EH (cell line): Measurements from ENCODE around the gene RBBP8NL.

Source experiments
- DNase-seq: peaks from one replicate; pipeline ENCODE4 v3.0.0-alpha.2; 2015; ENCODE audit warnings: low read depth

RBBP8NL gene

GRCh38 chr20:62392621-62393334, 34.6 kb downstream of the RBBP8NL start:
- DNase-seq: no peak

- no peak for DNase-seq
Measured at GRCh38 chr20:62392077-62392418, 35.3 kb downstream of the RBBP8NL start.

- DNase-seq: no peak
Measured at GRCh38 chr20:62391165-62392076, 35.9 kb downstream of the RBBP8NL start.

GRCh38 chr20:62390317-62391164, 36.8 kb downstream of the RBBP8NL start:
- DNase-seq: no peak

GRCh38 chr20:62389601-62390087, 37.7 kb downstream of the RBBP8NL start:
- no peak for DNase-seq

GRCh38 chr20:62388839-62389600, 38.3 kb downstream of the RBBP8NL start:
- DNase-seq: no peak

GRCh38 chr20:62387933-62388635, 39.3 kb downstream of the RBBP8NL start:
- DNase-seq: no peak

GRCh38 chr20:62387219-62387913, 40.0 kb downstream of the RBBP8NL start:
- no peak for DNase-seq

- peak; percentile 90 for DNase-seq
Measured at GRCh38 chr20:62386383-62387218, 40.7 kb downstream of the RBBP8NL start, which contains the start of gene RPS21. TSS of gene RPS21 (plus strand) at chr20:62387103. CDS start at chr20:62387339, 236 bp downstream.

- DNase-seq: peak; percentile 73
Measured at GRCh38 chr20:62382306-62383198, 44.8 kb downstream of the RBBP8NL start.

- DNase-seq: no peak
Measured at GRCh38 chr20:62381842-62382241, 45.5 kb downstream of the RBBP8NL start.

- DNase-seq: peak; percentile 66
Measured at GRCh38 chr20:62381202-62381797, 46.0 kb downstream of the RBBP8NL start.

- DNase-seq: no peak
Measured at GRCh38 chr20:62378215-62378614, 49.1 kb downstream of the RBBP8NL start.

- no peak for DNase-seq
Measured at GRCh38 chr20:62377615-62378178, 49.6 kb downstream of the RBBP8NL start.

- DNase-seq: no peak
Measured at GRCh38 chr20:62377064-62377461, 50.3 kb downstream of the RBBP8NL start.

- DNase-seq: no peak
Measured at GRCh38 chr20:62376112-62377063, 51.0 kb downstream of the RBBP8NL start.
